ENCODE results near the gene NSG1. TPM values are rescaled to one million over a fixed set of nuclear protein-coding genes. Genes with fewer than 3 reads are reported as not detected.

Gene NSG1
- total RNA-seq, 5 donors from 2014 or later (not counting 1 experiment from before 2014, with no cell fraction given), result 14.2 to 42.8 (median 19.2) TPM

Other genes with a start within 250 kb of the NSG1 start
- gene OTOP1, start 160.2 kb upstream of the NSG1 start, total RNA-seq, result not detected
- gene TMEM128, start 138.9 kb upstream of the NSG1 start, total RNA-seq, result 10 to 100 TPM in 4 of 5 donors, 1 to 10 TPM in 1; 9.9 to 22.8 (median 16.7) TPM
- 10 to 100 TPM; 21.0 to 46.3 (median 31.7) TPM for gene LYAR, start 96.9 kb upstream of the NSG1 start, total RNA-seq
- 10 to 100 TPM in 3 of 5 donors, 1 to 10 TPM in 2; 7.9 to 17.1 (median 11.4) TPM for gene ZBTB49, start 96.9 kb upstream of the NSG1 start, total RNA-seq
- gene STX18, start 154.9 kb downstream of the NSG1 start, total RNA-seq, result 10 to 100 TPM; 19.7 to 24.2 (median 22.3) TPM